Smooth muscle cell of the brain vasculature (primary cell): ENCODE data around the gene ATG4C.
"Not testable (repeated sequence)": the region's sequence is repeated elsewhere in the genome, so short reads cannot be mapped to it uniquely, and the experiment has no call there.

Source experiments
- DNase-seq: peaks from one replicate; pipeline ENCODE4 v3.0.0-alpha.2; 2012; ENCODE audit warnings: low read depth, low spot score

The ATG4C gene

DNA sequence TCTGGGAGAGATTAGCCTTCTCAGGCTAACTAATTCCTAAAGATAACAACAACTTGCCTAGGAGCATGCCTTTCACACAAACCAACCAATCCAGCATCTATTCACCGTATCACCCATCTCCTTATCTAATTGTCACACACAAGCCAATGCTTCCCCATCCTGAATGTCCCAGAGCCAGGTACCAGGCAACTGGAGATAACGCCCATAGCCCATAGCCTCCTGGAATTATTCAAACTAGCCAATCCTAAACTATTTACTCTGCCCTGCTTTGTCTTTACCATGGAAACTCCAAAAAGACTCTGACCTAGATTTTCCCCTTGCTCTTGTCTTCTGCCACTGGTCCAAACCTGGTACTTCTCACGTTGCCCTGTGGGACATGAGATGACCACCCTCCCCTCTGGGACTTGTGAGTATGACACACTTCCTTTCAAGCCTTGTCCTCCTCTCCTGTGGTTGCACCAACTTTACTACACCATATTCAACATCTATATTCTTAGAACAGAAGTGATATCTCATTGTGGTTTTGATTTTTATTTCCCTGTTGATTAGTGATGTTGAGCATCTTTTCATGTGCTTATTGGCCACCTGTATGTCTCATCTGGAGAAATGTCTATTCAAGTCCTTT is 8.8 kb upstream of the ATG4C start:
- no peak for DNase-seq

GRCh38 chr1:62778208-62778607 is 5.7 kb upstream of the ATG4C start:
- DNase-seq = no peak

DNA sequence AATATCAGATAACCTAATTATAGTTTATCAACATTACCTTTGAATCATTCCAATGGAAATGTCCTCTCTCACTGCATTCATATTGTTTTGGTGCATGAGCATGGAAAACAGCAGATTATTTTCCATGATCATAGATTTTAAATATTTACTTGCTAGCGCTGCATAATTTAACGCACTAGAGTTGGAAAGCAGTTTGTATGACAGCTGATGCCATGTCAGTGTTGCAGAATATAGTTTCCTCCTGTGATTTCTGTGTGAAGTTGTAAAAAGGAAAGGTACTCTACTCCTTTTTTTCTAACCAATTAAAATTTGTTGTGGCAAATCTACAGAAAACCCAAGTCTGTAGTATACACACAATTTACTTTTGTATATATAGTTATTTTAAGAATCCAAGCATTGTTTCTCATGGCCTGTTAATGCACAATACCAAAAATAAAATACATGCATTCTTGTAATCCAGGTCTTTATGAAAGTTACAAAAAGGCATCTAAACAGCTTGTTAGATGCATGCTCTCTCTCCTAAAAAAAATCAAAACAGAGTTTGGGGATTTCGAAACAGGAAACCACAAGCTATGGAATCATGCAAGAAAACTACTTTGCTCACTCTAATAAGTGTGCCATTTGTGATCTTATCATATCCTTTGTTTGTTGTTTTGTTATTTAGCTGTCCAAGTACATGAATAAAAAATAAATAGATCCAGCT is 1.9 kb upstream of the ATG4C start:
- no peak for DNase-seq

- not testable (repeated sequence) for DNase-seq
These were observed 1.3 kb upstream of the ATG4C start for GRCh38 chr1:62782544-62783212.

- DNase-seq = peak; percentile 10
These were observed 805 bp downstream of the ATG4C start for GRCh38 chr1:62784509-62785365.

- no peak for DNase-seq
These were observed 6.8 kb downstream of the ATG4C start for GRCh38 chr1:62790716-62791115.

DNA sequence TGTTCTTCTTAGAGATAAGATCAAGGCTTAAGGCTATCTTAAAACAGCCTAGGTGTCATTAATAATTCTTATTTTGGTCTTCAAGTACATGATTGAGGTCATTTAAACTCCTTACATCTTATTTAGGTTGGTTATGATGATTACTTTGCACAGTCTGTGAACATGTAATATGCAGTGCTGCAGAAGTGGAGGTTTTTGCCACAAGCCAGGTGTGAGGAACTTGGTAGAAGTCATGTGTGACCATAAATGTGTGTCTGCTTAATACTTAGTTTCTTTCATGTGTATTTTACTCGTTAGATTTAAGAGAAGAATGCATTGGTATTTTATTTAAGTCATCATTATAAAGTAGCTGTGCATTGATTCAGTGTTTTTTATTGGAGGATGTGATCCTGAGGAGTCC is 10.1 kb downstream of the ATG4C start:
- no peak for DNase-seq

- no peak for DNase-seq
These were observed 12.3 kb downstream of the ATG4C start for GRCh38 chr1:62796221-62796620.

DNA sequence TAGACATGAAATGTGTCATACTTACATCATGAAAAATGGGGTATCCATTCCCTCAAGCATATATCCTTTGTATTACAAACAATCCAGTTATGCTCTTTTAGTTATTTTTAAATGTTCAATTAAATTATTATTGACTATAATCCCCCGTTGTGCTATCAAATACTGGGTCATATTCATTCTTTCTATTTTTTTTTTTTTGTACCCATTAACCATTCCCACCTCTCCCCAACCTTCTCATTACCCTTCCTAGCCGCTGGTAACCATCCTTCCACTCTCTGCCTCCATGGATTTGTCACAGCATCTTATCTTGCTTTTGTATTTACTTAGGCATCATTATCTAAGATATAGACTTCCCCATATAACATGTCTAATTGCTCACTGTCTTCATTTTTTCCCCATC is 15.8 kb downstream of the ATG4C start:
- DNase-seq = no peak

GRCh38 chr1:62800281-62800680 is 16.3 kb downstream of the ATG4C start:
- DNase-seq = no peak

- no peak for DNase-seq
These were observed 16.9 kb downstream of the ATG4C start for GRCh38 chr1:62800825-62801306.

- DNase-seq = no peak
These were observed 25.9 kb downstream of the ATG4C start for GRCh38 chr1:62809788-62810187.

DNA sequence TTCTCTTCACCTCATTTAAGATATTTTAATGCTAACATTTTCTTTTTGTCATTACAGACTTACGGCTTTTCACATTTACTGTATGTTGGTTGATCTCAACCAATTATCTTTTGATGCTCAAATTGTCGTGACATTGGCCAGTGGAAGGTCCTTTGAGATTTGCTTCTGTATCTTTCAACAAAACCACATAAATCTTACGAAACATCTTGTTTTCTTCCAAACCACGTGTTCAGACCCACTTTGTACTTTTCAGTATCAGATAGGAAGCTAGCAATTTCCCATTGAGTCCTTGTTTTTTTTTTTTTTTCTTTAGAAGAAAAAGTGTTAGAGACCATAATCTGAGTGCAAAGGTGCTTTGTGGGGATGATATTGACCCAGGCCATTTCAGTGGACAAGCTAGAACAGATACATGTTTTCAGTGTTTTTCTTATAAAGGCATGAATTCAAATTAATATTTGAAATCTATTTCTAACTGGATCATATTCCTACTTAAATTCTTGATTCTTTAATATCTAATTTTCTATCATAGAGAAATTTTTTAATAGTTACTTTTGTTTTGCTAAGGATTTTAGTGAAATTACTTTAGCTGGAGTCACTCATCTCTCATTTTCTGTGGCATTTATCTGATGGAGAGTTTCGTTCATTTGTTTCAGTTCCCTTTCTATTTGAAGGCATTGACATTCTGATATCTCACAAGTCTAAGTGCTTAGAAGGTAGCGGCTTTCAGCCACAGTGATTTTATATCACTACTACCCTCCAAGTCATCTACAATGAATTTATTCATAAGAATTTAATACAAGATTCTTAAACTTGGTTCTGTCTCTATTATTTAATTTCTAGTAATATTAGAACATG is 26.7 kb downstream of the ATG4C start:
- DNase-seq = no peak

DNA sequence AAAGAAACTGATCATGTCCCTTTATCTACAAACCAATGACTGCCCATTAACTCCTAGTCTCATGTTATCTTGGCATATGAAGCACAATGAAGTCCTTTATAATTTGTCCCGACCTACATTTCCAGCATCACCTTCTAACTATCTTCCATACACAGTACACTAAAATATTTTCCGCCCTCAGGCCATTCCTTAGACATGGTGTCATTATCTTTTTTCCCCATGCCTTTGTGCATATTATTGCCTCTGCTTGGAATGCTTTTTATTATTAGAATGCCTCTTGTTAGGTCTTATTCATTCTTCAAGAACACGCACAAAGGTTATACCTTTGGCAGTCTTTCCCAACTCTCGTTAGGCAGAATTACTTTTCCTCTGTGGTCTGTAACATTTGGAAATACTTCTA is 39.6 kb downstream of the ATG4C start:
- DNase-seq = no peak

DNA sequence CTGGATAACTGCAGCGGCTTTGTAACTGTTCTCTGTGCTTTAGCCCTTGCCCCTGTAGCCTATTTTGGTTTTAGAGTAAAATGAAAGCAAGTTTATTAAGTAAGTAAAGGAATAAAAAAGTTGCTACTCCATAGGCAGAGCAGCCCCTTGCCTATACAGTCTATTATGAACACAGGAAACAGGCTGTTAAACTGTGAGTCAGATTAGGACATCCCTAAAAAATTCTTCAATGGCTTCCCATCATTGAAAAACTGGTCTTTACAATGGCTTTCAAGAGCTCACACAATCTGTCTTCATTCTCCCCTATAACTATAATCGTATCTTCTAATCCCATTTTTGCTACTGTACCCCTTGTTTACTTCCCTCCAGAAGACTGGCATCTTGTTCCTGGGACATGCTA is 43.0 kb downstream of the ATG4C start:
- no peak for DNase-seq

DNA sequence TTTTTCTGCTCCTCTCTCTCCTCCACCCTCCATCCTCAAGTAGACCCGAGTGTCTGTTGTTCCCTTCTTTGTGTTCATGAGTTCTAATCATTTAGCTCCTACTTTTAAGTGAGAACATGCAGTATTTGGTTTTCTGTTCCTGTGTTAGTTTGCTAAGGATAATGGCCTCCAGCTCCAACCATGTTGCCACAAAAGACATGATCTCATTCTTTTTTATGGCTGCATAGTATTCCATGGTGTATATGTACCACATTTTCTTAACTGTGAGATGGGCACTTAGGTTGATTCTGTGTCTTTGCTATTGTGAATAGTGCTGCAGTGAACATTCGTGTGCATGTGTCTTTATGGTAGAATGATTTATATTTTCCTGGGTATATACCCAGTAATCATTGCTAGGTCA is 43.9 kb downstream of the ATG4C start:
- DNase-seq = not testable (repeated sequence)

DNA sequence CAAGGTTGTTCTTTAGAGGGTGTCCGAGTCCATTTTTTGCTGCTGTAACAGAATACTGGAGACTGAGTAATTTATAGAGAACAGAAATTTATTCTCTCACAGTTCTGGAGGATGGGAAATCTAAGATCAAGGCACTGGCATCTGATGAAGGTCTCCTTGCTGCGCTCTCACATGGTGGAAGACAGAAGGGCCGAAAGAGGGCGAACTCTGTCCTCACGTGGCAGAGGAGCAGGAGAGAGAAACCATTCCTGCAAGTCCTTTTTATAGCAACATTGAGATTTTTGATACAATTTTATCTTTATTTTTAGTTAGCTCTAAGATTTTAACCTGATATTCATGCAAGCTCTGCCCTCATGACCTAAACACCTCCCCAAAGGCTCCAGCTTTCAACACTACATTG is 48.3 kb downstream of the ATG4C start:
- DNase-seq = no peak

GRCh38 chr1:62833529-62833928 is 49.6 kb downstream of the ATG4C start:
- DNase-seq = no peak

- no peak for DNase-seq
These were observed 50.5 kb downstream of the ATG4C start for GRCh38 chr1:62834400-62834961.

DNA sequence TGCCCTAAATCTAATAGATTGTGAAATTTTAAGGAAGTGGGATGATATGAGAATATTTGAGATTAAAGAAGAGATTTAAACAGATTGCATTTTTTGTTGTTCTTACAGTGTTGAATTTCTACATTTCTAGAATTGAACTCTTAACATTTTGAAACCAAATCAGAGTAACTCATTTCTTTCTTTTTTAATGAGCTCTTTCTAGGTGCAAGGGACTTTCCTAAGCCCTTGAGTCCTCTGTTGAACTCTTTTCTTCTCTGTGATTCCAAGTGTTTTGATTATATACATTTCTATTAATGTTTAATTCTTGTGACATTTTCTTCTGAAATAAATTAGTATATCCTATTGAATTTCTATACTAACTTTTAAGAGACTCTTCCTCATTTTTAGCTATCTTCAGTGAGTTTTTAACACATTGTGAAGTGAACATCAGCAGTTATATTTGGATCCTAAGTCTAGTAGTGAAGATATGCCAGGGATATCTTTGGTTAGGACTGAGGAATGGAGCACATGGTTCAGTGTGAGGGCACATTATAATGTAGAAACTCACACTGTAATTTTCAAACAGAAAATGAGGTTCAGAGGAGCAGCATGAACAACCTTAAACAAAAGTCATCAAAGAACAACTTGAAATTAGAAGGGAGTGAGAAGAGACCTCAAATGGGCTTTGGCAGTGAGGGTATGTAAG is 53.1 kb downstream of the ATG4C start:
- no peak for DNase-seq
